ENCODE data around the gene MYO9A.
"Not testable (repeated sequence)": the region's sequence is repeated elsewhere in the genome, so short reads cannot be mapped to it uniquely, and the experiment has no call there.

Gene MYO9A

DNA sequence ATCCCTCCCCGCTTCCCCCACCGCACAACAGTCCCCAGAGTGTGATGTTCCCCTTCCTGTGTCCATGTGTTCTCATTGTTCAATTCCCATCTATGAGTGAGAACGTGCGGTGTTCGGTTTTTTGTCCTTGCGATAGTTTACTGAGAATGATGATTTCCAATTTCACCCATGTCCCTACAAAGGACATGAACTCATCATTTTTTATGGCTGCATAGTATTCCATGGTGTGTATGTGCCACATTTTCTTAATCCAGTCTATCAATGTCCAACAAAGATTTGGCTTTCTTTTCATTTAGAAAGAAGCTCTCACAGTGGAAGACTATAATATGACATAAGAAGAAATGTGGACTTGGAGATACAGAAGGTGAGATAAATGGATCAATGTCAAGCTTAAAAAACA is 119.2 kb downstream of the MYO9A start:
- H2AK5ac ChIP-seq (ENCODE audit: low read length); H3K4me2 ChIP-seq (ENCODE audit: low read length); H3K4me1 ChIP-seq (ENCODE audit: control insufficient read depth in 1 of 2, insufficient read depth in 2 of 2, low read length in 2 of 2); H3K79me1 ChIP-seq (ENCODE audit: low read length); H3K27ac ChIP-seq (ENCODE audit: low read depth, low read length); H3K14ac ChIP-seq (ENCODE audit: low read length); H3K27me3 ChIP-seq (ENCODE audit: insufficient read depth, low read length); H3K23ac ChIP-seq (ENCODE audit: low read length); H4K12ac ChIP-seq (ENCODE audit: low read depth, low read length); H4K8ac ChIP-seq (ENCODE audit: low read depth, low read length); H3K9ac ChIP-seq (ENCODE audit: low read length); H3K4me3 ChIP-seq (ENCODE audit: low read depth, low read length); H3K18ac ChIP-seq (ENCODE audit: low read length); H2AFZ ChIP-seq (ENCODE audit: insufficient read depth, low read length, poor library complexity); H3K4ac ChIP-seq (ENCODE audit: low read depth, low read length); H2BK5ac ChIP-seq (ENCODE audit: low read depth, low read length, poor library complexity); DNase-seq; H3K36me3 ChIP-seq (ENCODE audit: control insufficient read depth in 1 of 2, insufficient read depth in 2 of 2, low read length in 2 of 2); H4K91ac ChIP-seq (ENCODE audit: low read depth, low read length); H3K9me3 ChIP-seq (ENCODE audit: insufficient read depth, low read depth, low read length); H2BK120ac ChIP-seq (ENCODE audit: insufficient read depth, low read length, poor library complexity); H3K79me2 ChIP-seq (ENCODE audit: control insufficient read depth, insufficient read depth, low read length, poor library complexity); H2BK12ac ChIP-seq (ENCODE audit: low read length): not testable (repeated sequence)
- WGBS (ENCODE audit: extremely low coverage, insufficient coverage, insufficient read length) = no CpG with 5 or more reads among the region's 6 CpGs

- H2AK5ac ChIP-seq (ENCODE audit: low read length) = no peak overlapping the region
- H2BK12ac ChIP-seq (ENCODE audit: low read length) = no peak overlapping the region
- no peaks in the 10 kb centered on the region for H3K9me3 ChIP-seq (ENCODE audit: insufficient read depth, low read depth, low read length)
- no peak overlapping the region for H3K14ac ChIP-seq (ENCODE audit: low read length)
- no peak overlapping the region for H3K23ac ChIP-seq (ENCODE audit: low read length)
- H3K27me3 ChIP-seq (ENCODE audit: insufficient read depth, low read length) = no peaks in the 10 kb centered on the region
- no peaks in the 10 kb centered on the region for H3K79me1 ChIP-seq (ENCODE audit: low read length)
- H4K8ac ChIP-seq (ENCODE audit: low read depth, low read length) = no peak overlapping the region
- no peak overlapping the region for H3K4me3 ChIP-seq (ENCODE audit: low read depth, low read length)
- no peak overlapping the region for H3K27ac ChIP-seq (ENCODE audit: low read depth, low read length)
- no peak overlapping the region for H3K9ac ChIP-seq (ENCODE audit: low read length)
- no peak overlapping the region for H4K12ac ChIP-seq (ENCODE audit: low read depth, low read length)
- H3K18ac ChIP-seq (ENCODE audit: low read length) = no peak overlapping the region
- H3K4ac ChIP-seq (ENCODE audit: low read depth, low read length) = no peak overlapping the region
- peaks cover 0 to 5% of the 10 kb centered on the region in 2 experiments for H3K36me3 ChIP-seq (ENCODE audit: control insufficient read depth in 1 of 2, insufficient read depth in 2 of 2, low read length in 2 of 2)
- H3K79me2 ChIP-seq (ENCODE audit: control insufficient read depth, insufficient read depth, low read length, poor library complexity) = no peaks in the 10 kb centered on the region
- H3K4me2 ChIP-seq (ENCODE audit: low read length) = no peak overlapping the region
- no peak overlapping the region for H4K91ac ChIP-seq (ENCODE audit: low read depth, low read length)
- H2BK120ac ChIP-seq (ENCODE audit: insufficient read depth, low read length, poor library complexity) = no peak overlapping the region
- no peak overlapping the region for H2AFZ ChIP-seq (ENCODE audit: insufficient read depth, low read length, poor library complexity)
- no CpG with 5 or more reads among the region's 4 CpGs for WGBS (ENCODE audit: extremely low coverage, insufficient coverage, insufficient read length)
- H2BK5ac ChIP-seq (ENCODE audit: low read depth, low read length, poor library complexity) = no peak overlapping the region
- no peak for DNase-seq
- H3K4me1 ChIP-seq (ENCODE audit: control insufficient read depth in 1 of 2, insufficient read depth in 2 of 2, low read length in 2 of 2) = no peaks in the 10 kb centered on the region
Measured at GRCh38 chr15:71997691-71998090, 120.3 kb downstream of the MYO9A start.

GRCh38 chr15:71975816-71976150 is 142.2 kb downstream of the MYO9A start:
- Histone ChIP-seq H2BK5ac (ENCODE audit: low read depth, low read length, poor library complexity) (peak overlapping the region; percentile 93), H3K4me2 (ENCODE audit: low read length) (peak overlapping the region; percentile 17), H3K36me3 (ENCODE audit: control insufficient read depth in 1 of 2, insufficient read depth in 2 of 2, low read length in 2 of 2) (peaks cover 0 to 5% of the 10 kb centered on the region in 2 experiments), H4K8ac (ENCODE audit: low read depth, low read length) (peak overlapping the region; percentile 94), H3K14ac (ENCODE audit: low read length) (peak overlapping the region; percentile 80), H3K79me1 (ENCODE audit: low read length) (peaks cover 35% of the 10 kb centered on the region), H3K9me3 (ENCODE audit: insufficient read depth, low read depth, low read length) (no peaks in the 10 kb centered on the region), H3K79me2 (ENCODE audit: control insufficient read depth, insufficient read depth, low read length, poor library complexity) (peaks cover 3% of the 10 kb centered on the region), H3K23ac (ENCODE audit: low read length) (no peak overlapping the region), H3K27me3 (ENCODE audit: insufficient read depth, low read length) (no peaks in the 10 kb centered on the region), H4K12ac (ENCODE audit: low read depth, low read length) (peak overlapping the region; percentile 54), H2BK12ac (ENCODE audit: low read length) (peak overlapping the region; percentile 100), H2AFZ (ENCODE audit: insufficient read depth, low read length, poor library complexity) (peak overlapping the region; percentile 26), H3K27ac (ENCODE audit: low read depth, low read length) (peak overlapping the region; percentile 83), H3K4ac (ENCODE audit: low read depth, low read length) (peak overlapping the region; percentile 91), H2AK5ac (ENCODE audit: low read length) (peak overlapping the region; percentile 27), H4K91ac (ENCODE audit: low read depth, low read length) (peak overlapping the region; percentile 99), H3K4me1 (ENCODE audit: control insufficient read depth in 1 of 2, insufficient read depth in 2 of 2, low read length in 2 of 2) (peaks cover 28 to 36% of the 10 kb centered on the region in 2 experiments), H3K4me3 (ENCODE audit: low read depth, low read length) (no peak overlapping the region), H3K18ac (ENCODE audit: low read length) (peak overlapping the region; percentile 73), H2BK120ac (ENCODE audit: insufficient read depth, low read length, poor library complexity) (peak overlapping the region; percentile 88), H3K9ac (ENCODE audit: low read length) (no peak overlapping the region)
- no CpG with 5 or more reads among the region's 6 CpGs for WGBS (ENCODE audit: extremely low coverage, insufficient coverage, insufficient read length)
- DNase-seq = no peak

DNA sequence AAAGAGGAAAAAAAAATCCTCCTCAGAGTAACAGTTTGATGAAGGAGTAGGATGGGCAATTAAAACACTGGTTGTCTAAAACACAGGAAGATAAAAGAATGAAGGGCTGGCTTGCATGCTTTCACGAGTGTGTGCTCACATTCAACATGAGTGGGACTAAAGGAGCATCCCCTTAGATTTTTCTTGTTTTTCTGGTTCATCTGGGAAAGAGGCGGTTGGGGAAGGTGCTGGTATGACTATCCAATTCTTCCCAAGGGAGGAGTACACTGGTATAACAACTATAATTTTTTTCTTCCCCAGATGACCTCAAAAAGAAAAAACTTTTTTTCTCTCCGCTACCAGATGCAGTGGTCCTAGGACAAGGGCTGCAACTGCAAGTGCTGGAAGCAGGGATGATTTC is 143.7 kb downstream of the MYO9A start:
- peaks cover 29 to 38% of the 10 kb centered on the region in 2 experiments for H3K4me1 ChIP-seq (ENCODE audit: control insufficient read depth in 1 of 2, insufficient read depth in 2 of 2, low read length in 2 of 2)
- no peak overlapping the region for H2AK5ac ChIP-seq (ENCODE audit: low read length)
- no peak overlapping the region for H4K8ac ChIP-seq (ENCODE audit: low read depth, low read length)
- peak overlapping the region; percentile 13 for H4K91ac ChIP-seq (ENCODE audit: low read depth, low read length)
- peak overlapping the region; percentile 42 for H2BK5ac ChIP-seq (ENCODE audit: low read depth, low read length, poor library complexity)
- H3K36me3 ChIP-seq (ENCODE audit: control insufficient read depth in 1 of 2, insufficient read depth in 2 of 2, low read length in 2 of 2) = peaks cover 0 to 3% of the 10 kb centered on the region in 2 experiments
- H3K4ac ChIP-seq (ENCODE audit: low read depth, low read length) = no peak overlapping the region
- peak overlapping the region; percentile 97 for H3K27ac ChIP-seq (ENCODE audit: low read depth, low read length)
- H4K12ac ChIP-seq (ENCODE audit: low read depth, low read length) = no peak overlapping the region
- H3K79me2 ChIP-seq (ENCODE audit: control insufficient read depth, insufficient read depth, low read length, poor library complexity) = peaks cover 3% of the 10 kb centered on the region
- peaks cover 34% of the 10 kb centered on the region for H3K79me1 ChIP-seq (ENCODE audit: low read length)
- H3K9ac ChIP-seq (ENCODE audit: low read length) = no peak overlapping the region
- no peak overlapping the region for H3K14ac ChIP-seq (ENCODE audit: low read length)
- H3K4me3 ChIP-seq (ENCODE audit: low read depth, low read length) = no peak overlapping the region
- no CpG with 5 or more reads among the region's 3 CpGs for WGBS (ENCODE audit: extremely low coverage, insufficient coverage, insufficient read length)
- H3K23ac ChIP-seq (ENCODE audit: low read length) = no peak overlapping the region
- no peak overlapping the region for H3K18ac ChIP-seq (ENCODE audit: low read length)
- H2BK12ac ChIP-seq (ENCODE audit: low read length) = no peak overlapping the region
- no peaks in the 10 kb centered on the region for H3K9me3 ChIP-seq (ENCODE audit: insufficient read depth, low read depth, low read length)
- H3K27me3 ChIP-seq (ENCODE audit: insufficient read depth, low read length) = no peaks in the 10 kb centered on the region
- H3K4me2 ChIP-seq (ENCODE audit: low read length) = peak overlapping the region; percentile 21
- peak overlapping the region; percentile 41 for H2BK120ac ChIP-seq (ENCODE audit: insufficient read depth, low read length, poor library complexity)
- H2AFZ ChIP-seq (ENCODE audit: insufficient read depth, low read length, poor library complexity) = no peak overlapping the region
- peak; percentile 66 to 89 for DNase-seq
